OCI-LY3 (cell line): ENCODE measurements around the gene ANXA5.

Experiments
- H2AFZ ChIP-seq: fragments of 200-600, 300-600 bp; shearing (Covaris generic); 2 replicates; pipeline ENCODE4 v1.6.0; 2014; ENCODE audit warnings: antibody characterized with exemption, low read depth, low read length
- H3K27ac ChIP-seq: fragments of 200-600, 300-600 bp; sonication (generic); 2 replicates; pipeline ENCODE4 v1.5.1; 2014; ENCODE audit warnings: mild to moderate bottlenecking, low read length, moderate library complexity, mixed read lengths
- H3K27me3 ChIP-seq: fragments of 200-600, 300-600 bp; sonication (generic); 2 replicates; pipeline ENCODE4 v1.6.1; 2014; ENCODE audit warnings: low read depth, low read length, mixed read lengths
- H3K36me3 ChIP-seq: fragments of 200-600, 300-600 bp; sonication (generic); replicated peaks from 2 replicates; pipeline ENCODE3; 2014; ENCODE audit warnings: low read depth, low read length, mixed read lengths
- H3K4me1 ChIP-seq: fragments of 300-600, 200-600 bp; sonication (generic); 2 replicates; pipeline ENCODE4 v1.6.1; 2014; ENCODE audit warnings: low read length, mixed read lengths
- H3K4me2 ChIP-seq: fragments of 200-600, 300-600 bp; sonication (generic); 2 replicates; pipeline ENCODE4 v1.6.1; 2014; ENCODE audit warnings: low read length, mixed read lengths
- H3K4me3 ChIP-seq: fragments of 300-600, 200-600 bp; sonication (generic); 2 replicates; pipeline ENCODE4 v1.5.1; 2014; ENCODE audit warnings: antibody characterized with exemption, mild to moderate bottlenecking, low read length, moderate library complexity
- H3K79me2 ChIP-seq: fragments of 300-600, 200-600 bp; shearing (Covaris generic); 2 replicates; pipeline ENCODE4 v1.6.1; 2014; ENCODE audit warnings: mild to moderate bottlenecking, low read length, mixed read lengths
- H3K9ac ChIP-seq: fragments of 300-600, 200-600 bp; shearing (Covaris generic); 2 replicates; pipeline ENCODE4 v1.6.0; 2014; ENCODE audit warnings: mild to moderate bottlenecking, low read length, moderate library complexity
- H3K9me3 ChIP-seq: fragments of 200-600, 300-600 bp; shearing (Covaris generic); 2 replicates; pipeline ENCODE4 v1.6.1; 2014; ENCODE audit warnings: low read length, mixed read lengths; ENCODE audit not compliant: insufficient read depth
- H4K20me1 ChIP-seq: fragments of 200-600, 300-600 bp; sonication (generic); 2 replicates; pipeline ENCODE4 v1.6.1; 2016; ENCODE audit warnings: low read length, mixed read lengths; ENCODE audit not compliant: insufficient read depth
- CTCF ChIP-seq: fragments of 200-600, 300-600 bp; sonication (generic); IDR thresholded peaks from 2 replicates; pipeline ENCODE4 v1.5.1; 2014; ENCODE audit warnings: antibody characterized with exemption, low read length, low read depth
- EZH2phosphoT487 ChIP-seq: fragments of 200-600 bp; shearing (Covaris generic); IDR thresholded peaks from 2 replicates; pipeline ENCODE4 v1.6.1; 2018; ENCODE audit warnings: antibody characterized with exemption, mixed run types, low read depth

Gene ANXA5

GRCh38 chr4:121721700-121722099, 24.9 kb upstream of the ANXA5 start:
- TF ChIP-seq CTCF (no peak), EZH2phosphoT487 (no peak)
- Histone ChIP-seq H4K20me1 (no peaks in the 10 kb centered on the region), H3K79me2 (no peaks in the 10 kb centered on the region), H2AFZ (0 out of 2 replicates have a peak overlapping the region, but pooled peaks have one; percentile 22), H3K27ac (no peak overlapping the region), H3K9me3 (no peaks in the 10 kb centered on the region), H3K9ac (no peak overlapping the region), H3K4me3 (no peak overlapping the region), H3K36me3 (no peaks in the 10 kb centered on the region), H3K4me2 (no peak overlapping the region), H3K27me3 (no peaks in the 10 kb centered on the region), H3K4me1 (peaks cover 4% of the 10 kb centered on the region; the same call in 1 of the 2 replicates)

- no peak overlapping the region for H3K4me2 ChIP-seq
Measured at GRCh38 chr4:121720109-121720508, 23.3 kb upstream of the ANXA5 start.

GRCh38 chr4:121717680-121718237, 21.0 kb upstream of the ANXA5 start:
- no peak overlapping the region for H3K9ac ChIP-seq

More at GRCh38 chr4:121720109-121720508, 23.3 kb upstream of the ANXA5 start:
- H3K79me2 ChIP-seq: no peaks in the 10 kb centered on the region
- H2AFZ ChIP-seq: no peak overlapping the region
- H3K4me3 ChIP-seq: no peak overlapping the region
- H3K27me3 ChIP-seq: no peaks in the 10 kb centered on the region
- no peak overlapping the region for H3K9ac ChIP-seq
- H3K9me3 ChIP-seq: no peaks in the 10 kb centered on the region
- H3K4me1 ChIP-seq: no peaks in the 10 kb centered on the region
- H3K27ac ChIP-seq: no peak overlapping the region
- TF ChIP-seq EZH2phosphoT487 (no peak), CTCF (no peak)
- no peaks in the 10 kb centered on the region for H4K20me1 ChIP-seq
- no peaks in the 10 kb centered on the region for H3K36me3 ChIP-seq

GRCh38 chr4:121714548-121714947, 17.8 kb upstream of the ANXA5 start:
- Histone ChIP-seq H3K4me3 (no peak overlapping the region), H2AFZ (no peak overlapping the region), H3K9ac (no peak overlapping the region), H3K36me3 (no peaks in the 10 kb centered on the region), H3K79me2 (no peaks in the 10 kb centered on the region), H4K20me1 (no peaks in the 10 kb centered on the region), H3K4me2 (no peak overlapping the region), H3K4me1 (no peaks in the 10 kb centered on the region), H3K27ac (no peak overlapping the region), H3K27me3 (no peaks in the 10 kb centered on the region), H3K9me3 (no peaks in the 10 kb centered on the region)
- TF ChIP-seq EZH2phosphoT487 (no peak), CTCF (no peak)

More at GRCh38 chr4:121717680-121718237, 21.0 kb upstream of the ANXA5 start:
- no peaks in the 10 kb centered on the region for H3K27me3 ChIP-seq
- no peaks in the 10 kb centered on the region for H4K20me1 ChIP-seq
- no peaks in the 10 kb centered on the region for H3K36me3 ChIP-seq
- no peak overlapping the region for H3K4me3 ChIP-seq
- no peaks in the 10 kb centered on the region for H3K79me2 ChIP-seq
- no peaks in the 10 kb centered on the region for H3K4me1 ChIP-seq
- H2AFZ ChIP-seq: no peak overlapping the region
- TF ChIP-seq CTCF: no peak
- TF ChIP-seq EZH2phosphoT487: no peak
- H3K4me2 ChIP-seq: no peak overlapping the region
- no peak overlapping the region for H3K27ac ChIP-seq
- no peaks in the 10 kb centered on the region for H3K9me3 ChIP-seq
